T-helper 17 cell (primary cell): ENCODE results near the gene RHOH. TPM values are rescaled to one million over a fixed set of nuclear protein-coding genes. Genes with fewer than 3 reads are reported as not detected.
"Not testable (repeated sequence)": the region's sequence is repeated elsewhere in the genome, so short reads cannot be mapped to it uniquely, and the experiment has no call there.

Experiments used
- ATAC-seq: fragments of 150-1000 bp; cut with Tn5 transposase; 2 replicates; pipeline ENCODE4 v1.10.0; 2021; ENCODE audit warnings: mild to moderate bottlenecking, moderate library complexity
- DNase-seq, 3 donors: peaks; one replicate each; pipeline versions ENCODE4 v3.0.0 to v3.0.0-alpha.2; 2020 to 2021
- H3K9me3 ChIP-seq: one replicate; pipeline ENCODE4 v1.7.0; 2013; ENCODE audit warnings: low read length, mild to moderate bottlenecking; ENCODE audit not compliant: control insufficient read depth, poor library complexity, severe bottlenecking
- H3K27ac Mint-ChIP-seq: one replicate; pipeline ENCODE4 v1.8.0; 2022; ENCODE audit warnings: mild to moderate bottlenecking, moderate library complexity, mixed read lengths
- H3K27me3 Mint-ChIP-seq: one replicate; pipeline ENCODE4 v1.8.0; 2022; ENCODE audit warnings: mixed read lengths
- H3K36me3 Mint-ChIP-seq: one replicate; pipeline ENCODE4 v1.8.0; 2022; ENCODE audit warnings: low read depth, mixed read lengths
- H3K4me1 Mint-ChIP-seq: one replicate; pipeline ENCODE4 v1.8.0; 2022; ENCODE audit warnings: mild to moderate bottlenecking, mixed read lengths
- H3K4me3 Mint-ChIP-seq: one replicate; pipeline ENCODE4 v1.8.0; 2022; ENCODE audit warnings: mild to moderate bottlenecking, moderate library complexity, mixed read lengths
- total RNA-seq, 4 donors: library from RNA in 2 of 4; stranded (reverse) in 2 of 4; gene quantifications; one replicate each; pipeline ENCODE4 v1.2.3 and lab custom pipeline; 2022 to 2026

The RHOH gene
- total RNA-seq, 2 donors from 2014 or later: 439 to 459 TPM

GRCh38 chr4:40292313-40292759 lies 95.5 kb downstream of the RHOH start:
- no peak for DNase-seq
- no peaks in the 10 kb centered on the region for H3K9me3 ChIP-seq
- no peak for ATAC-seq
- Mint-ChIP-seq H3K36me3 (no peaks in the 10 kb centered on the region), H3K27ac (no peak overlapping the region), H3K4me1 (peaks cover 31% of the 10 kb centered on the region), H3K4me3 (no peak overlapping the region), H3K27me3 (no peaks in the 10 kb centered on the region)

GRCh38 chr4:40294339-40294738 lies 97.5 kb downstream of the RHOH start:
- Mint-ChIP-seq H3K27me3 (no peaks in the 10 kb centered on the region), H3K4me1 (peaks cover 36% of the 10 kb centered on the region), H3K36me3 (peaks cover 2% of the 10 kb centered on the region), H3K27ac (no peak overlapping the region), H3K4me3 (no peak overlapping the region)
- DNase-seq: no peak
- H3K9me3 ChIP-seq: no peaks in the 10 kb centered on the region
- no peak for ATAC-seq

- not testable (repeated sequence) for H3K4me3 Mint-ChIP-seq, H3K27me3 Mint-ChIP-seq, H3K36me3 Mint-ChIP-seq, H3K27ac Mint-ChIP-seq, ATAC-seq, H3K9me3 ChIP-seq, DNase-seq
- peaks cover 30% of the 10 kb centered on the region for H3K4me1 Mint-ChIP-seq
These were observed 98.2 kb downstream of the RHOH start for GRCh38 chr4:40295030-40295429.

- DNase-seq: no peak
- H3K27me3 Mint-ChIP-seq: no peaks in the 10 kb centered on the region
- peaks cover 2% of the 10 kb centered on the region for H3K36me3 Mint-ChIP-seq
- no peak overlapping the region for H3K4me3 Mint-ChIP-seq
- no peak overlapping the region for H3K27ac Mint-ChIP-seq
- no peaks in the 10 kb centered on the region for H3K9me3 ChIP-seq
- peaks cover 30% of the 10 kb centered on the region for H3K4me1 Mint-ChIP-seq
- no peak for ATAC-seq
These were observed 98.7 kb downstream of the RHOH start for GRCh38 chr4:40295572-40295971.

Other genes with a start within 250 kb of the RHOH start
- gene PDS5A, start 219.1 kb upstream of the RHOH start, total RNA-seq: 100 to 1,000 TPM; 102 to 109 TPM
- gene N4BP2, start 140.2 kb upstream of the RHOH start, total RNA-seq: 10 to 100 TPM; 16.6 to 22.4 TPM
- gene CHRNA9, start 138.3 kb downstream of the RHOH start, total RNA-seq: not detected